Upper lobe of right lung (tissue), 1 donor: ENCODE data around the gene P2RY2. TPM values are rescaled to one million over a fixed set of nuclear protein-coding genes. Genes with fewer than 3 reads are reported as not detected.

Experiments used
- ATAC-seq: fragments of 200-7000 bp; cut with Tn5 transposase; one replicate; pipeline ENCODE4 v1.9.1; 2020; ENCODE audit warnings: mild to moderate bottlenecking, moderate library complexity
- DNase-seq: peaks from one replicate; pipeline ENCODE4 v3.0.0-alpha.2; 2020
- H3K27ac ChIP-seq: fragments of 200-600 bp; one replicate; pipeline ENCODE4 v1.8.0; 2022
- H3K27me3 ChIP-seq: fragments of 200-600 bp; one replicate; pipeline ENCODE4 v1.8.0; 2022; ENCODE audit warnings: mild to moderate bottlenecking
- H3K36me3 ChIP-seq: fragments of 200-600 bp; one replicate; pipeline ENCODE4 v1.8.0; 2022
- H3K4me1 ChIP-seq: fragments of 200-600 bp; one replicate; pipeline ENCODE4 v1.8.0; 2022
- H3K4me3 ChIP-seq: fragments of 200-600 bp; one replicate; pipeline ENCODE4 v1.8.0; 2022; ENCODE audit warnings: mild to moderate bottlenecking
- H3K9me3 ChIP-seq: fragments of 200-600 bp; one replicate; pipeline ENCODE4 v1.8.0; 2022
- intact Hi-C: fragments of 100-400 bp; cut with DNase I; formaldehyde crosslinking; loops from one replicate; pipeline ENCODE4 v1.11.0; 2022
- total RNA-seq: library from RNA; stranded (reverse); fragmentation: NEBNext Ultra II Directional; extraction: Animal tissue kit (Norgen Biotek cat#: 25700); gene quantifications from one replicate; pipeline ENCODE4 v1.2.1, GENCODE V29; 2021
- TF ChIP-seq, protein P1 (sequence below): fragments of 200-600 bp; IDR thresholded peaks from one replicate; pipeline ENCODE4 v1.8.0; 2022; ENCODE audit warnings: antibody characterized with exemption
- donor health status: DM: no; HTN: yes; CAD: no; lungs with severe emphysema.

P2RY2 gene
- total RNA-seq, 1 donor from 2014 or later: 7.4 TPM

DNA sequence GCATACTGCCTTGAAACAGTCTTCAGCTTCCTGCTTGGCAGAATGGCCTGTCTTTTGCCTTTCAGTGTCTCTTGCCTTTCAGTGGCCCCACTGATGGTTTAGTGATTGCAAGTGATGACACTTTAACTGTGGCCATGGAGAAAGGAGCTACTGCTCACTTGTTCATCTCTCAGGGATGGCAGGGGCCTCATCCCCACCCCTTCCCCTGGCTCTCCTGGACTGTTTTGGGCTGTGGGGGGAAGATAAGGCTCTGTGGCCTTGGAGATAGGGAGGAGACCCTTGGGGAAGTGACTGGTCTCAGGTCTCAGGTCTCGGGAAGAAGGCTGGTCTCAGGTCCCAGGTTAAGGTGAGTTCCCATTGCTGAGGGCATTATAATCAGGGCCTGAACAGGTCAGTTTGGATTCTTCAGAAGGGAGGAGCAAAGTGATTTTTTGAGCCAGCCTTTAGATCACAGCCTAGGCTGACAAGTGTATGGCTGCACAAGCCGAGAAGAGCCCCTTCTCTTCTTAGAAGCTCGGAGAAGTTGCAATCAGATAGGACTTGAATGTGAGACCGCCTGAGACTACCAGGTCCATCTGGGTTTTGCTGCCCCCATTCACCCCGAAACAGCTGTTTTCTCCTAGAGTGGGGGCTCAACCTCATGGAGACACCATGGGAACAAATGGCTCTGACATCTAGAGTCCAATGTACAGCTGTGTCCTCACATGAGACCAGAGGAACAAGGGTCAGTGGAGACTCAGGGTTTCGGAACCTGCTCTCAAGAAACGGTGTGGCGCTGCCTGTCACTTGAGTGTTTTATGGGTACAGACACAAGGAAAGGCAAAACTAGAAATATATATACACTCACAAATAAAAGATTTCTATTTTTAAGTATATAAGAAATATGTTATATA is 15.9 kb upstream of the P2RY2 start:
- TF ChIP-seq, protein P1, sequence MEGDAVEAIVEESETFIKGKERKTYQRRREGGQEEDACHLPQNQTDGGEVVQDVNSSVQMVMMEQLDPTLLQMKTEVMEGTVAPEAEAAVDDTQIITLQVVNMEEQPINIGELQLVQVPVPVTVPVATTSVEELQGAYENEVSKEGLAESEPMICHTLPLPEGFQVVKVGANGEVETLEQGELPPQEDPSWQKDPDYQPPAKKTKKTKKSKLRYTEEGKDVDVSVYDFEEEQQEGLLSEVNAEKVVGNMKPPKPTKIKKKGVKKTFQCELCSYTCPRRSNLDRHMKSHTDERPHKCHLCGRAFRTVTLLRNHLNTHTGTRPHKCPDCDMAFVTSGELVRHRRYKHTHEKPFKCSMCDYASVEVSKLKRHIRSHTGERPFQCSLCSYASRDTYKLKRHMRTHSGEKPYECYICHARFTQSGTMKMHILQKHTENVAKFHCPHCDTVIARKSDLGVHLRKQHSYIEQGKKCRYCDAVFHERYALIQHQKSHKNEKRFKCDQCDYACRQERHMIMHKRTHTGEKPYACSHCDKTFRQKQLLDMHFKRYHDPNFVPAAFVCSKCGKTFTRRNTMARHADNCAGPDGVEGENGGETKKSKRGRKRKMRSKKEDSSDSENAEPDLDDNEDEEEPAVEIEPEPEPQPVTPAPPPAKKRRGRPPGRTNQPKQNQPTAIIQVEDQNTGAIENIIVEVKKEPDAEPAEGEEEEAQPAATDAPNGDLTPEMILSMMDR: no peak
- no peaks in the 10 kb centered on the region for H3K27me3 ChIP-seq
- no peaks in the 10 kb centered on the region for H3K36me3 ChIP-seq
- H3K9me3 ChIP-seq: no peaks in the 10 kb centered on the region
- H3K4me3 ChIP-seq: no peak overlapping the region
- no peak for DNase-seq
- no peak for ATAC-seq
- intact Hi-C loops: no loop called here
- H3K4me1 ChIP-seq: peaks cover 19% of the 10 kb centered on the region
- H3K27ac ChIP-seq: peak overlapping the region; percentile 74

- TF ChIP-seq, protein P1: no peak
- Histone ChIP-seq H3K27me3 (no peaks in the 10 kb centered on the region), H3K4me1 (peaks cover 19% of the 10 kb centered on the region), H3K9me3 (no peaks in the 10 kb centered on the region), H3K36me3 (no peaks in the 10 kb centered on the region), H3K27ac (no peak overlapping the region), H3K4me3 (no peak overlapping the region)
- ATAC-seq (no peak), DNase-seq (peak; percentile 9)
- intact Hi-C loops: no loop called here
Observed at GRCh38 chr11:73203322-73203721, 14.8 kb upstream of the P2RY2 start.

DNA sequence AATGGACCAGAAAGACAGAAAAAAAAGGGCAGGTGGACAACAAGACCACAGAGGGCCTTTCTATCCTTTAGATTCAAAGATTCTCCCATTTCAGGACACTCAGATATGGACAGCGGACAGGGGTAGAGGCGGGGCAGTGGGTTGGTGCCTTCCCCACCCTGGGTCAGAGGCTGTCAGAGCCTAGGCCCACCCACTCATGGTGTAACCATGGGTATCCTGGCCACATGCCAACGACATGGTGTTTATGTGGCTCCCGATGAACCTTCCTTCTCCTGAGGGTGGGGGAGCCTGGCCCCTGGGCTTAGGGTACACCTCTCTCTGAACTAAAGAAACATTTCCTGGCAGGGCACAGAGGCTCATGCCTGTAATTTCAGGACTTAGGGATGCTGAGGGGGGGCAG is 14.3 kb upstream of the P2RY2 start:
- H3K4me1 ChIP-seq: peaks cover 19% of the 10 kb centered on the region
- H3K4me3 ChIP-seq: no peak overlapping the region
- TF ChIP-seq, protein P1: no peak
- H3K9me3 ChIP-seq: no peaks in the 10 kb centered on the region
- H3K27ac ChIP-seq: no peak overlapping the region
- intact Hi-C loops: no loop called here
- DNase-seq: peak; percentile 43
- no peaks in the 10 kb centered on the region for H3K36me3 ChIP-seq
- no peak for ATAC-seq
- no peaks in the 10 kb centered on the region for H3K27me3 ChIP-seq

- DNase-seq: peak; percentile 75
- intact Hi-C loops: no loop called here
- no peaks in the 10 kb centered on the region for H3K9me3 ChIP-seq
- H3K4me1 ChIP-seq: peaks cover 19% of the 10 kb centered on the region
- TF ChIP-seq, protein P1: no peak
- no peak overlapping the region for H3K4me3 ChIP-seq
- peak; percentile 74 for ATAC-seq
- H3K36me3 ChIP-seq: no peaks in the 10 kb centered on the region
- H3K27me3 ChIP-seq: no peaks in the 10 kb centered on the region
- no peak overlapping the region for H3K27ac ChIP-seq
Observed at GRCh38 chr11:73204711-73205121, 13.4 kb upstream of the P2RY2 start.

GRCh38 chr11:73205661-73206343 is 12.3 kb upstream of the P2RY2 start:
- peaks cover 10% of the 10 kb centered on the region for H3K4me1 ChIP-seq
- TF ChIP-seq, protein P1: no peak
- H3K27me3 ChIP-seq: no peaks in the 10 kb centered on the region
- DNase-seq (no peak), ATAC-seq (no peak)
- intact Hi-C loops: no loop called here
- H3K27ac ChIP-seq: no peak overlapping the region
- H3K9me3 ChIP-seq: no peaks in the 10 kb centered on the region
- no peaks in the 10 kb centered on the region for H3K36me3 ChIP-seq
- H3K4me3 ChIP-seq: no peak overlapping the region
